Measurements from ENCODE around the gene UBE2E3.

DNA sequence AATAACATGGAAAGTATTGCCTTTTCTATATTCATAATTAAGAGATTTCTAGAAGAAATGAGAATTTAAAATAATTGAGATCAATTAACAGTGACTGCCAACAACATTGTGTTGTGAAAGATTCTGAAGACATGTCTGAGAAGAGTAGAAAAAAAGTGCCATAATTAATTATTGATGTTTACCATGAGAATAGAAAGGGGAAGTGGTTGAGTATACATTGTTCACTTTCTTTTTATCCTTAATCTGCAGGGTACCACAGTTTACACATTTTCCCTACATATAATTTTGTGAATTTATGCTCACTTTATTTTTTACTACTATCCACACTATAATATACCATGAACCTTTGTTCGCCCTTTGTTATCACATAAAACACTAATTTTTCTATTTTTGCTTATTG lies 47.1 kb upstream of the UBE2E3 start:
- TF ChIP-seq IRF2 (CRISPR knock-in tag; IDR thresholded peaks at IDR 0.05; ENCODE audit: borderline replicate concordance, low read depth) (no peak), ESRRA (CRISPR knock-in tag; IDR thresholded peaks at IDR 0.05; ENCODE audit: borderline replicate concordance) (no peak)
- TF ChIP-seq, protein P1, sequence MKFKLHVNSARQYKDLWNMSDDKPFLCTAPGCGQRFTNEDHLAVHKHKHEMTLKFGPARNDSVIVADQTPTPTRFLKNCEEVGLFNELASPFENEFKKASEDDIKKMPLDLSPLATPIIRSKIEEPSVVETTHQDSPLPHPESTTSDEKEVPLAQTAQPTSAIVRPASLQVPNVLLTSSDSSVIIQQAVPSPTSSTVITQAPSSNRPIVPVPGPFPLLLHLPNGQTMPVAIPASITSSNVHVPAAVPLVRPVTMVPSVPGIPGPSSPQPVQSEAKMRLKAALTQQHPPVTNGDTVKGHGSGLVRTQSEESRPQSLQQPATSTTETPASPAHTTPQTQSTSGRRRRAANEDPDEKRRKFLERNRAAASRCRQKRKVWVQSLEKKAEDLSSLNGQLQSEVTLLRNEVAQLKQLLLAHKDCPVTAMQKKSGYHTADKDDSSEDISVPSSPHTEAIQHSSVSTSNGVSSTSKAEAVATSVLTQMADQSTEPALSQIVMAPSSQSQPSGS (CRISPR knock-in tag; IDR thresholded peaks at IDR 0.05; ENCODE audit: borderline replicate concordance, low read depth), result no peak
- TF ChIP-seq, protein P2, sequence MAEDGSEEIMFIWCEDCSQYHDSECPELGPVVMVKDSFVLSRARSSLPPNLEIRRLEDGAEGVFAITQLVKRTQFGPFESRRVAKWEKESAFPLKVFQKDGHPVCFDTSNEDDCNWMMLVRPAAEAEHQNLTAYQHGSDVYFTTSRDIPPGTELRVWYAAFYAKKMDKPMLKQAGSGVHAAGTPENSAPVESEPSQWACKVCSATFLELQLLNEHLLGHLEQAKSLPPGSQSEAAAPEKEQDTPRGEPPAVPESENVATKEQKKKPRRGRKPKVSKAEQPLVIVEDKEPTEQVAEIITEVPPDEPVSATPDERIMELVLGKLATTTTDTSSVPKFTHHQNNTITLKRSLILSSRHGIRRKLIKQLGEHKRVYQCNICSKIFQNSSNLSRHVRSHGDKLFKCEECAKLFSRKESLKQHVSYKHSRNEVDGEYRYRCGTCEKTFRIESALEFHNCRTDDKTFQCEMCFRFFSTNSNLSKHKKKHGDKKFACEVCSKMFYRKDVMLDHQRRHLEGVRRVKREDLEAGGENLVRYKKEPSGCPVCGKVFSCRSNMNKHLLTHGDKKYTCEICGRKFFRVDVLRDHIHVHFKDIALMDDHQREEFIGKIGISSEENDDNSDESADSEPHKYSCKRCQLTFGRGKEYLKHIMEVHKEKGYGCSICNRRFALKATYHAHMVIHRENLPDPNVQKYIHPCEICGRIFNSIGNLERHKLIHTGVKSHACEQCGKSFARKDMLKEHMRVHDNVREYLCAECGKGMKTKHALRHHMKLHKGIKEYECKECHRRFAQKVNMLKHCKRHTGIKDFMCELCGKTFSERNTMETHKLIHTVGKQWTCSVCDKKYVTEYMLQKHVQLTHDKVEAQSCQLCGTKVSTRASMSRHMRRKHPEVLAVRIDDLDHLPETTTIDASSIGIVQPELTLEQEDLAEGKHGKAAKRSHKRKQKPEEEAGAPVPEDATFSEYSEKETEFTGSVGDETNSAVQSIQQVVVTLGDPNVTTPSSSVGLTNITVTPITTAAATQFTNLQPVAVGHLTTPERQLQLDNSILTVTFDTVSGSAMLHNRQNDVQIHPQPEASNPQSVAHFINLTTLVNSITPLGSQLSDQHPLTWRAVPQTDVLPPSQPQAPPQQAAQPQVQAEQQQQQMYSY (CRISPR knock-in tag; IDR thresholded peaks at IDR 0.05), result no peak
